HG02678 (cell line): ENCODE measurements around the gene CHRD.

Source experiments
- ATAC-seq: cut with Tn5 transposase; IDR thresholded peaks from one replicate; pipeline ENCODE4 v1.9.1; 2021; ENCODE audit warnings: mild to moderate bottlenecking, moderate library complexity; ENCODE audit not compliant: unreplicated experiment

The CHRD gene

DNA sequence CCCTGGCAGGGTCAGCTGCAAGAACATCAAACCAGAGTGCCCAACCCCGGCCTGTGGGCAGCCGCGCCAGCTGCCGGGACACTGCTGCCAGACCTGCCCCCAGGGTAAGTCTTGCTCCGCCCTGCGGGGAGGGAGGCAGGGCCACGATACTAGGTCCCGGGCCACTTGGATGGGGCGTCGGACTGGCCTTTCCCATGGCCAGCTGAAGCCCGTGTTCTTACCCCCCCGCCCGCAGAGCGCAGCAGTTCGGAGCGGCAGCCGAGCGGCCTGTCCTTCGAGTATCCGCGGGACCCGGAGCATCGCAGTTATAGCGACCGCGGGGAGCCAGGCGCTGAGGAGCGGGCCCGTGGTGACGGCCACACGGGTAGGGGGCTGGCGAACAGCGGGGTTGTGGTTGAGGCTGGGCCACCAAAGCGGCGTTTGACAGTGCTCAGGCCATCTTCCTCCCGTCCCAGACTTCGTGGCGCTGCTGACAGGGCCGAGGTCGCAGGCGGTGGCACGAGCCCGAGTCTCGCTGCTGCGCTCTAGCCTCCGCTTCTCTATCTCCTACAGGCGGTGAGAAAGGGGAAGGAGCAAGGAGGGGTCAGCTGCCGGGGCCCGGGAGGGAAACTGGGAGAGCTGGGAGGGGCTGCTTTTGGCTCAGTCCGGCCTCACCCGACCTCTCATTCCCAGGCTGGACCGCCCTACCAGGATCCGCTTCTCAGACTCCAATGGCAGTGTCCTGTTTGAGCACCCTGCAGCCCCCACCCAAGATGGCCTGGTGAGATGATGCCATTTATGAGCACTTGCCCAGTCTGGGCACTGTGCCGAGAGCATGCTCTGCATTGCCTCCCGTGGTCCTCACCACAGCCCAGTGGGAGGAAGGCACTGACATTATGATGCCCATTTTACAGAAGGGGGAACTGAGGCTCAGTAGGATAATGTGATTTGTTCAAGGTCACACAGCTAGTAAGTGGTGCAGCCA, 1.7 kb downstream of the CHRD start:
- no peak for ATAC-seq

DNA sequence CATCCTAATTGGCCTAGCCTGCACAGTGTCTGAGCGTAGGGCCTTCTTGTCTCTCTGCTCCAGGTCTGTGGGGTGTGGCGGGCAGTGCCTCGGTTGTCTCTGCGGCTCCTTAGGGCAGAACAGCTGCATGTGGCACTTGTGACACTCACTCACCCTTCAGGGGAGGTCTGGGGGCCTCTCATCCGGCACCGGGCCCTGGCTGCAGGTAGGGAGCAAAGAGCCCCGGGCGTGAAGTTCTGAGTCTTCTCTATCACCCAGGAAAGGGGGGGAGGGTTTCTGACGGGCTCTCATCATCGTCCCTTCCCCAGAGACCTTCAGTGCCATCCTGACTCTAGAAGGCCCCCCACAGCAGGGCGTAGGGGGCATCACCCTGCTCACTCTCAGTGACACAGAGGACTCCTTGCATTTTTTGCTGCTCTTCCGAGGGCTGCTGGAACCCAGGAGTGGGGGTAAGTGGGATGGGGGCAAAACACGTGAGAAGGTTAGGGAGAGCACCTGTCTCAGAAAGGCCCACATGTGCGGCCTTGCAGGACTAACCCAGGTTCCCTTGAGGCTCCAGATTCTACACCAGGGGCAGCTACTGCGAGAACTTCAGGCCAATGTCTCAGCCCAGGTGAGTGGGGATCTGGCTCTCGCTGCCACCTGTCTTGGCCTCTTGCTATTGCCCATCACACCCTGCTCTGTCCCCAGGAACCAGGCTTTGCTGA, 2.6 kb downstream of the CHRD start:
- no peak for ATAC-seq

DNA sequence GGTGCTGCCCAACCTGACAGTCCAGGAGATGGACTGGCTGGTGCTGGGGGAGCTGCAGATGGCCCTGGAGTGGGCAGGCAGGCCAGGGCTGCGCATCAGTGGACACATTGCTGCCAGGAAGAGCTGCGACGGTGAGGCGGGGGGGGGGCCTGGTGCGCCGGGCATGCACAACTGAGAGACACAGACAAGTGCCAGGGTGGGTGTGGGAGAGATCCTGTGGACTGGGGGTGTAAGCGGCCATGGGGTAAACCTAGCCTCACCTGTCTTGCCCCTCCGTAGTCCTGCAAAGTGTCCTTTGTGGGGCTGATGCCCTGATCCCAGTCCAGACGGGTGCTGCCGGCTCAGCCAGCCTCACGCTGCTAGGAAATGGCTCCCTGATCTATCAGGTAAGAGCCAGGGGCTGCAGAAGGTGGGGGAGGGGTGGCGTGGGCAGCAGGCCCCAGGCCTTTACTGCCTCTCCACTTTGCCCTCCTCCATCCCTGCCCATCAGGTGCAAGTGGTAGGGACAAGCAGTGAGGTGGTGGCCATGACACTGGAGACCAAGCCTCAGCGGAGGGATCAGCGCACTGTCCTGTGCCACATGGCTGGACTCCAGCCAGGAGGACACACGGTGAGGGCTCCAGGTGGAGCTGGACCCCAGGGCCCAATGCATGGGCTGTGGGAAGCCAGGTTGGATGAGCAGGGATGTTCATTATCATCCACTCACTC, 3.3 kb downstream of the CHRD start:
- no peak for ATAC-seq

DNA sequence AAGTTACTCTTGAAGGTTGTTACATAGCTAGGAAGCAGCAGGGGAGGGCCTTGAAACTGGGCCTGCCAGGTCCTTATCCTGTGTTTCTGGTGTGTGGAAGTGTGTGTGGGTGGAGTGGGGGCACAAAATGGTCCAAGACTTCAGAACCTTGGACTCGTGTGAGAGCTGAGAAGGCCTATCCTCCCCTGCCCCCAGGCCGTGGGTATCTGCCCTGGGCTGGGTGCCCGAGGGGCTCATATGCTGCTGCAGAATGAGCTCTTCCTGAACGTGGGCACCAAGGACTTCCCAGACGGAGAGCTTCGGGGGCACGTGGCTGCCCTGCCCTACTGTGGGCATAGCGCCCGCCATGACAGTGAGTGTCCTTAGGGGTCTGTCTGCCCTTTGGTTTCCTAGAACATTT, 4.5 kb downstream of the CHRD start:
- no peak for ATAC-seq

DNA sequence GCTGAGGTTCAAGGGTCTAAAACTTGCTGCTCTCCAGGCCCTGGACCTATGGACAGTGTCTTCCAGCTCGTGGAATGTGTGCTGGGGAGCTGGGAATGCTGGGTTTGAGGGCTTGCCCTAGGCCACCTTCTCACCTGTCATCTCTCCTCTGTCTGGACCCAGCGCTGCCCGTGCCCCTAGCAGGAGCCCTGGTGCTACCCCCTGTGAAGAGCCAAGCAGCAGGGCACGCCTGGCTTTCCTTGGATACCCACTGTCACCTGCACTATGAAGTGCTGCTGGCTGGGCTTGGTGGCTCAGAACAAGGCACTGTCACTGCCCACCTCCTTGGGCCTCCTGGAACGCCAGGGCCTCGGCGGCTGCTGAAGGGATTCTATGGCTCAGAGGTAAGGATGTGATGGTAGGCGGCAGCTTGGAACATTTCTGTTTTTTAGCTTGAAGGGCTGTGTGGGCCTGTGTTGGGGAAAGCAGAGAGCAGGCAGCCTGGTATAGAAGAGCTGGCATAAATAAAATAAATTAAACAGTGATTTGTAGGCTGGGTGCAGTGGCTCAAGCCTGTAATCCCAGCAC, 5.1 kb downstream of the CHRD start:
- ATAC-seq, result no peak

DNA sequence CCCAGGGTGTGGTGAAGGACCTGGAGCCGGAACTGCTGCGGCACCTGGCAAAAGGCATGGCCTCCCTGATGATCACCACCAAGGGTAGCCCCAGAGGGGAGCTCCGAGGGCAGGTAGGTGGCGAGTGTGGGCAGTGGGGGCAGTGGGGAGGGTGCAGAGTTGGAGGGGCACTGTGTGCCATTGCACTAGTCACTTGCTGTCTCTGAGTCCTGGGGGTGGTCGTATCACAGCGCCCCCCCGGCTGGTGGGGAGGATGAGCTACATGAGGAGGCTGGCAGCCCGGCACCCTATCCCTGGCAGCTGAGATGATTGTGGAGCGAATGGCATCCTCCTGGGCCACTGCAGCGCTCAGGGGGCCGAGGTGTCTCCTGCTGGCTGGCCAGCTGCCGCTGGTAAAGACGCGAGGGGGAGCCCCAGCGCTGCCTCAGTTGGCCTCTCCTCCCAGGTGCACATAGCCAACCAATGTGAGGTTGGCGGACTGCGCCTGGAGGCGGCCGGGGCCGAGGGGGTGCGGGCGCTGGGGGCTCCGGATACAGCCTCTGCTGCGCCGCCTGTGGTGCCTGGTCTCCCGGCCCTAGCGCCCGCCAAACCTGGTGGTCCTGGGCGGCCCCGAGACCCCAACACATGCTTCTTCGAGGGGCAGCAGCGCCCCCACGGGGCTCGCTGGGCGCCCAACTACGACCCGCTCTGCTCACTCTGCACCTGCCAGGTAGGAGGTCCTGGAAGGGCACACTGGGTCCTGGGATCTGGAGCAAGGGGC, 6.4 kb downstream of the CHRD start:
- ATAC-seq, result no peak

DNA sequence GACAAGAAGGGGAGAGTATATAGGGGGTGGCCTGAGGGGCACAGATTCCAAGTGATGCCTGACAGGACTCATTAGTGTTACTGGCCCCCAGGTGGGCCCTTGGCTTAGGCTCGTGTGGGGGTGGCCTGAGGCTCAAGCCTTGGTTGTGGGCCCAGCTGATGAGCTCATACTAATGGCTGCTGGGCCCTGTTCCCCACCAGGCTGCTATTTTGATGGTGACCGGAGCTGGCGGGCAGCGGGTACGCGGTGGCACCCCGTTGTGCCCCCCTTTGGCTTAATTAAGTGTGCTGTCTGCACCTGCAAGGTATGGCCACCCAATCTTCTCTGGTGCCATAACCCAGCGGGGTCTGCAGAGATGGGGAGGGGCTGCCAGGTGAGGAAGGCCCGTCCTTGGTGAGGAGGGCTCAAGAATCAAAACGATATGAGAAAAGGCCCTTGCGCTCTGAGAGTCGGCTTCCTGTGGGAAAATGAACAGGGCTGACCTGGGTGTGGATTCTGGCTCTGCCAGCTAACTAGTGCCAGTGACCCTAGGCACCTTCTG, 7.4 kb downstream of the CHRD start:
- no peak for ATAC-seq

DNA sequence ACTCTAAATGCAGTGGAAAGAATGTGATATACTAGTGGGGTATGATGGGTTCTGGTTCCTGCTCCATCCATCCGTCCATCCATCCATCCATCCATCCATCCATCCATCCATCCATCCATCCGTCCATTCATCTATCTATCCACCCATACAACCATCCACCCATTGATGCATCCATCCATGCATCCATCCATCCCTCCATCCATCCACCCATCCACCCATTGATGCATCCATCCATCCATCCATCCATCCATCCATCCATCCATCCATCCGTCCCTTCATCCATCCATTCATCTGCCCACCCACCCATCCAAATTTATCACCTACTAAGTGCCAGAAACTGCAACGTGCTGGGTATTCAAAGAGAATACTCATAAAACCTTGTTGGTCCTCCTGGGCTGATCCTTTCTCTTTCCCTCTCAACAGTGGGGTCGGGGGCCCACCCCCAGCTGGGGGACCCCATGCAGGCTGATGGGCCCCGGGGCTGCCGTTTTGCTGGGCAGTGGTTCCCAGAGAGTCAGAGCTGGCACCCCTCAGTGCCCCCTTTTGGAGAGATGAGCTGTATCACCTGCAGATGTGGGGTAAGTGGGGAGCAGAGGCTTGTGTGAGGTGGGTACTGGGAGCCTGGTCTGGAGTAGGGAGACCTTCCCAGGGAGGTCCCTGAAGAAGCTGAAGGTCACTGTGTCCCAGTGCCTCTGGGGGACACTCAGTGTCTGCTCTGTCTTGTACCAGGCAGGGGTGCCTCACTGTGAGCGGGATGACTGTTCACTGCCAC, 8.5 kb downstream of the CHRD start:
- ATAC-seq, result no peak

DNA sequence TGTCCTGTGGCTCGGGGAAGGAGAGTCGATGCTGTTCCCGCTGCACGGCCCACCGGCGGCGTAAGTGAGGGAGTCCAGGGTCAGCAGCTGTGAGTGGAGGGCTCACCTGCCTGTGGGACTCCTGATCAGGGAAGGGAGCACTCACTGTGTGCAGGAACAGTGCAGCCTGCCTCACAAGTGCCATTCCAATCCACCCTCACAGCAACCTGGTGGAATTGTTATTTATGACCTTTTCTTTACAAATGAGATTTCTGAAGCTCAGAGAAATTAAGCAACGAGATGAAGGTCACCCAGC, 9.0 kb downstream of the CHRD start:
- no peak for ATAC-seq

DNA sequence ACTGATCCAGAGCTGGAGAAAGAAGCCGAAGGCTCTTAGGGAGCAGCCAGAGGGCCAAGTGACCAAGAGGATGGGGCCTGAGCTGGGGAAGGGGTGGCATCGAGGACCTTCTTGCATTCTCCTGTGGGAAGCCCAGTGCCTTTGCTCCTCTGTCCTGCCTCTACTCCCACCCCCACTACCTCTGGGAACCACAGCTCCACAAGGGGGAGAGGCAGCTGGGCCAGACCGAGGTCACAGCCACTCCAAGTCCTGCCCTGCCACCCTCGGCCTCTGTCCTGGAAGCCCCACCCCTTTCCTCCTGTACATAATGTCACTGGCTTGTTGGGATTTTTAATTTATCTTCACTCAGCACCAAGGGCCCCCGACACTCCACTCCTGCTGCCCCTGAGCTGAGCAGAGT, 9.5 kb downstream of the CHRD start:
- ATAC-seq, result no peak

DNA sequence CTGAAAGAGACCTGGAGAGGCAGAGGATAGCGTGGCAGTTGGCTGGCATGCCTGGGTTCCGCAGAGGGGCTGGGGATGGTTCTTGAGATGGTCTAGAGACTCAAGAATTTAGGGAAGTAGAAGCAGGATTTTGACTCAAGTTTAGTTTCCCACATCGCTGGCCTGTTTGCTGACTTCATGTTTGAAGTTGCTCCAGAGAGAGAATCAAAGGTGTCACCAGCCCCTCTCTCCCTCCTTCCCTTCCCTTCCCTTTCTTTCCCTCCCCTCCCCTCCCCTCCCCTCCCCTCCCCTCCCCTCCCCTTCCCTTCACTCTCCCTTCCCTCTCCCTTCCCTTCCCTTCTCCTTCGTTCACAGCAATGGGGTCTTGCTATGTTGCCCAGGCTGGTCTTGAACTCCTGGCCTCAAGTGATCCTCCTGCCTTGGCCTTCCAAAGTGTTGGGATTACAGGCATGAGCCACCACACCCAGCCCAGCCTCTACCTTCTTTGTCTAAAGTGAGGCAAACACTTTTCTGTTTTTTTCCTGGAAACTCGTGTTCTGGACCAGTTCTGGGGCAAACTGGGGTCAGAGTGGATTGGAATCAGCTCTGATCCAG, 10.2 kb downstream of the CHRD start:
- ATAC-seq, result no peak

DNA sequence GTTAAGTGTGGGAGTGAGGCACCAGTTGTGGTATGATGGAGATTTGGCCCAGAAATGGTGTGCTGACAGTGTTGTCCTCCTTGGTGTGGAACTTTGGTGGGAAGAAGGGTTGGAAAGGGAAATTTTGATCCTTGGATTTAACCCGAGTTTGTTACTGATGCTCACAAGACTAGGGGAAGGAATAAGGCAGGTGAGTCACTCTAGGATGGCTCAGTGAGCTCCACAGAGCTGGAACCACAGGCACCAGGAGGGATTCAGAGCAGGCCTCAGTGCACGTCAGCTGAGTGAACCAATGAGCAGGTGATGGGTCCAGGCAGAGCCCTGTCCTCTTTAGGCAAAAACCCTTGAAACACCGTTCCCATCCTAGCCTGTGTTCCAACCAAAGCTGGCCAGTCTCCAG, 11.4 kb downstream of the CHRD start:
- ATAC-seq, result no peak

DNA sequence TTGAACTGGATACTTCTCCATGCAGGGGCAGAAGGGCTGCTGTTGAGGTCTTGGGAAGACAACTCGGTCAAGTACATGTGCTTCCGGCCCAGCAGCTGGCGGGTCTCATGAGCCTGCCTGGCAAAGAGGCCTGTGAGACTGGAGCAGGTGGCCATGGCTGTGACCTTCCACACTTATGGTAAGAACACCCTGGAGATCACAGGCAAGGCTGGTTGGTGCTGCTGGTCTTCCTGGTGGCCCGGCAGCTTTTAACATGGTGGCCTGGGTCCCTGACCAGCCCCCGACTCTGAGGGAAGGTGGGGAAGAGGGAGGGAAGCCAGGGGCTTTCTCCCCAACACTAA, 15.4 kb downstream of the CHRD start:
- no peak for ATAC-seq

DNA sequence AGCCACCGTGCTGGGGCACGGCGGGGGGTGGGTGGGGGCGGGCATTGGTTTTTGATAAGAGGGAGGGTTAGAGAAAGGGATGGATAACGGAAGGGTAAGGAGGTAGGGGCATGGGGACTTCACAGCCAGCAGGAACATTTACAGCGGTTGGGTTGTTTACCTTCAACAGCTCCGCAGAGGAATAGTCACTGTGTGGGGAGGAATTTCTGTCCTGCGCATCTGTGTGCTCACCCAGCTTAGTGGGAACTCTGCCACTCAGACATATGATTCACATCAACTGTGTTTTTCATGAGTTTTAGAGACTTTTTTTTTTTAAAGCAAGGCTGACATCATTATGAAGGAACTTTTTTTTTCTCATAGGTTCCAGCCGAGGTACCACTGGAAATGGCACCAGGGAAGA, 19.6 kb downstream of the CHRD start:
- no peak for ATAC-seq

DNA sequence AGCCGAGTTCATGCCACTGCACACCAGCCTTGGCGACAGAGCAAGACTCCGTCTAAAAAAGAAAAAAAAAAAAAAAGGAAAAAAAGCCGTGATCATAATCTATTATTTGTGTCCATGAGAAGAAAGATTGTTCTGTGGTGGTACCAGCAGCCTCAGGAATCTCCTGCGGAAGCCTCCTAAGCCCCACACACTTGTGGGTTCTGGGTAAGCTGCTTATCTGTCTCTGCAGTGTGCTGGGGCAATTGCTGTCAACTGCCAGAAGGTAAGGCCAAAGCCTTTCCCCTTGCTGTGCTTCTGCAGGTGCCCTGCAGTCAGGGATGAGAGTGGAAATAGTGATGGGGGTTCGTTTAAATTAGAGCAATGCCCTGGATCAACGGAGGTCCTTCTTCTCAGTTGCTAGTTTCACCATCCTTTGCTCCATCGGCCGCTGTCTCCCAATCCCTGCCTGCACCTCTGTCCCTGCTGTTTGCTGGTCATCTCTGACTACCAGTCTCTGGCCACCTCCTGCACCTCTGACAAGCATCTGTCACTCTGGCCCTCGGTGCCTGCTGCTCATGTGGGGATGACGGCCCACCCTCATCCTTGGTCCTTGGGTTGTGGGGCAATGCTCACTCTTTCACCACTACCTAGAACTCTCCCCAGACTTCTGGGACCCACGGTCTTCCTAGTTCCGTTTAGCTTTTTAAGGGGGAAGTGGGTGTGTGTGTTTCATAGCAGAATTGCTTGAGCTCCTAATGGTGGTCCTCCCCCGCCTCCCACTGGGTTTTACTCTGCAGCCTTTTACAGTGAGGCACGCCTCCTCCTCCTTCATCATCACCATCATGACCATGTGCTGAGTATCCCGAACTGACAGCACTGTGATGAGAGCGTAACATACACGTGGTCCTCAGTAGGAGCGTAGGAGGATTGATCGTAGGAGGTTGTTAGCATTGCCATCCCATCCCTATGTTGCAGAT, 25.5 kb downstream of the CHRD start:
- ATAC-seq, result no peak

DNA sequence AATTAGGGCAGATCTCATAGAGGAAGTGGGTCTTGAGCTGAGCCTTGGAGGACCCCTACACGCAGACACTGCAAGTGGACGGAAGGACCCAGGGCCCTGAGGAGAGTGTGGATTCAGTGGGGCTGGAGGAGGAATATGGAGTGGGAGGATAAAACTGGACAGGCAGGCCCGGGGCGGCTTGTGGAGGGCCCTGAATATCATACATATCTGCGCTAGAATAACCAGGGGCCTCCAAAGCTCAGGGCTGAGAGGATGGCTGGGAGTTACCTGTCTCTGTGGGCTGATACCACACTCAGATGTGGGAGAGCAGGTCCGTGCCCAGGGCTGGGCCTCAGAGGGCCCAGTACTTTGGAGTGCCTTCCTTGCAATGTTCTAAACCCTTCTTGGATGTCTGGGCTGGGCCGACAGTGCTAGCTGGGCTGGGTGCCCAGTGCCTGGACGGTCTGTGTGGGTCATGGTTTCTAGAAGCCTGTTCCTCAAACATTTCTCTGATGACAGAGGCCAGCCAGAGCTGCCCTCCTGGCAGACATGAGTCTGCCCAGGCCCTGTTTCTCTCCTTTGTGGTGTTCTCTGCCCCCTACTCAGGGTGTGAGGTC, 29.6 kb downstream of the CHRD start:
- ATAC-seq, result no peak

DNA sequence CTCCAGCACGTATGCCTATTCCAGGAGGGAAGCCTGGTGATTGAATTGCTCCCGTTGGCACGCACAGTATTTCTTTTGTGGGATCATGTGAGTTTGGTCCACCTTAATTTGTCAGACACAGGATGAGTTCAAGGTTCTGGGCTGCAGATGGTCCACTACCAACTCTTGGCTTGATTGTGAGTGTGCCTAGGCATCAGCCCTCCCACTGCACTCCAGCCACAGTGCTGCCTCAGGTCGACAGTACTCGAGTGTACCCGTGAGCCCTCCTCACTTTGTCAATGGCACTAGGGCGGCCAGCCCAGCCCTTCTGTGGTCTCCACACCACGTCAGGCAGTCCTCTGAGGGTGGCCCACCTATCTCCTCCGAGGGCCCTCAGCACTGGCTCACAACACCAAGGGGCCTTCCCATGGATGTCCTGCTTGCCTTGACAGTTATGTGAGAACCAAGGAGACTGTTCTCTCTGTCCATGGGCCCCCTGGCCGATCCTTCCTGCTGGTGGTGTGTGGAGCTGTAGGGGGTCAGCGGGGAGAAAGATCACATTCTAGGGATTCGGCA, 30.2 kb downstream of the CHRD start:
- no peak for ATAC-seq
